Vagina (tissue), 2 donors: ENCODE results near the gene MAPKAPK5.

Experiments used
- POLR2A ChIP-seq, 2 donors: fragments of 450-650 bp; IDR thresholded peaks; one replicate each; pipeline ENCODE4 v1.6.1; 2017; ENCODE audit warnings: antibody characterized with exemption in 2 of 2, mild to moderate bottlenecking in 2 of 2, moderate library complexity in 2 of 2
- POLR2AphosphoS5 ChIP-seq, 2 donors: sonication (generic); formaldehyde crosslinking; IDR thresholded peaks; one replicate each; pipeline ENCODE4 v1.9.0; 2017; ENCODE audit warnings: antibody characterized with exemption in 2 of 2, mild to moderate bottlenecking in 2 of 2, low read depth in 1 of 2; ENCODE audit not compliant: insufficient read depth in 1 of 2
- TF ChIP-seq, protein P1 (sequence below), 3 experiments: fragments of 450-650 bp in 2 of 3; fragments of 200-600 bp in 1 of 3; sonication (generic) in 1 of 3; IDR thresholded peaks; one replicate each; pipeline ENCODE4 v1.5.1; 2017 to 2019; ENCODE audit warnings: antibody characterized with exemption in 3 of 3, mild to moderate bottlenecking in 2 of 3, moderate library complexity in 2 of 3

DNA sequence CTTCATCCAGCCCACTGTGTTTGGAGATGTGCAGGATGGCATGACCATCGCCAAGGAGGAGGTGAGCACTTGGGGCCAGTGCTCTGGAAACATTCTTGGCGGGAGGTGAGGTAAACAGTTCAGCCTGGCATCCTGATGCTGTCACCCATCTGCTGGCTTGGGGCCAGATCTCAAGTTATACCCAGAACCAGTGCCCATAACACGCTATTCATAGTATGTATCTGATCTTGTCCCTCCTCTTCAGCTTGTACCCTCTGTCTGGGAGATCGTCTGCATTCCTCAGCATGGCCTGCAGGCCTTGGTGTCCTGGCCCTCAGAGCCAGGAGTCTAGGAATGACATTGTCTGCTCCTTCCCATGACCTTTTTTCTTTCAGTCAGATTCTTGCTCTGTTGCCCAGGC is 43.8 kb upstream of the MAPKAPK5 start:
- TF ChIP-seq, protein P1, sequence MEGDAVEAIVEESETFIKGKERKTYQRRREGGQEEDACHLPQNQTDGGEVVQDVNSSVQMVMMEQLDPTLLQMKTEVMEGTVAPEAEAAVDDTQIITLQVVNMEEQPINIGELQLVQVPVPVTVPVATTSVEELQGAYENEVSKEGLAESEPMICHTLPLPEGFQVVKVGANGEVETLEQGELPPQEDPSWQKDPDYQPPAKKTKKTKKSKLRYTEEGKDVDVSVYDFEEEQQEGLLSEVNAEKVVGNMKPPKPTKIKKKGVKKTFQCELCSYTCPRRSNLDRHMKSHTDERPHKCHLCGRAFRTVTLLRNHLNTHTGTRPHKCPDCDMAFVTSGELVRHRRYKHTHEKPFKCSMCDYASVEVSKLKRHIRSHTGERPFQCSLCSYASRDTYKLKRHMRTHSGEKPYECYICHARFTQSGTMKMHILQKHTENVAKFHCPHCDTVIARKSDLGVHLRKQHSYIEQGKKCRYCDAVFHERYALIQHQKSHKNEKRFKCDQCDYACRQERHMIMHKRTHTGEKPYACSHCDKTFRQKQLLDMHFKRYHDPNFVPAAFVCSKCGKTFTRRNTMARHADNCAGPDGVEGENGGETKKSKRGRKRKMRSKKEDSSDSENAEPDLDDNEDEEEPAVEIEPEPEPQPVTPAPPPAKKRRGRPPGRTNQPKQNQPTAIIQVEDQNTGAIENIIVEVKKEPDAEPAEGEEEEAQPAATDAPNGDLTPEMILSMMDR (IDR thresholded peaks at IDR 0.05): no peak
- TF ChIP-seq POLR2A (IDR thresholded peaks at IDR 0.05): no peak
- TF ChIP-seq POLR2AphosphoS5 (IDR thresholded peaks at IDR 0.05; ENCODE audit: insufficient read depth in 1 of 2, low read depth in 1 of 2): no peak
